Measurements from ENCODE around the gene USP14.

DNA sequence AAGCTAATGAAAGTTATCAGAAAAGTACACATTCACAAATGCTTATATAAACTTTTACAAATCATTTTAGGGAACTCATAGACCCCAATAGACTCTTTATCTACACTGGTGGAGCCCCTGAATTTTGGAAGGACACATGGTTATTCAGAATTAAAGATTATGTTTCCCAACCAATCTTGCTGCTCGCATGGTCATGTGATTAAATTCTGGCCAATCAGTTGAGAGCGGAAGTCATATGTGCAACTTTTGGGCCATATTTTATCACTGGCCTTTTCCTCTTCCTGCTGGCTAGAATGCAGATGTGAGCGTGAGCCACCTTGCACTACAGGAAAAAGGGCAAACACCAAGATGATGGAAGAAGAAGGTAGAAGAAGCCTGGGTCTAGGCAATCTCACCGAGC, 89.7 kb downstream of the USP14 start:
- no peak for TF ChIP-seq CTCF (IDR thresholded peaks at IDR 0.05 in 8 of 11, conservative IDR thresholded peaks at IDR 0.05 in 3 of 11)
- no peak for TF ChIP-seq POLR2A (IDR thresholded peaks at IDR 0.05)
- TF ChIP-seq POLR2AphosphoS5 (IDR thresholded peaks at IDR 0.05) = no peak

Measured in spleen (tissue), 7 donors.